Measurements from ENCODE around the gene GPR87. TPM values are rescaled to one million over a fixed set of nuclear protein-coding genes. Genes with fewer than 3 reads are reported as not detected.

GPR87 gene
- total RNA-seq, 1 donor from 2014 or later, result under 0.01 TPM

Other genes with a start within 250 kb of the GPR87 start
- gene MED12L, start 231.2 kb downstream of the GPR87 start, total RNA-seq, result 0.13 TPM in 2 replicates
- gene GPR171, start 113.6 kb downstream of the GPR87 start, total RNA-seq, result not detected in 2 replicates
- gene P2RY14, start 38.3 kb downstream of the GPR87 start, total RNA-seq, result not detected in 2 replicates
- gene P2RY13, start 12.7 kb upstream of the GPR87 start, total RNA-seq, result not detected in 2 replicates
- gene P2RY12, start 67.9 kb upstream of the GPR87 start, total RNA-seq, result not detected in 2 replicates
- gene IGSF10, start 144.2 kb upstream of the GPR87 start, total RNA-seq, result under 0.01 TPM in 1 of 2 replicates, not detected in the other